Right lung (tissue), 5 donors: Measurements from ENCODE around the gene TMEM240. TPM values are rescaled to one million over a fixed set of nuclear protein-coding genes. Genes with fewer than 3 reads are reported as not detected.
"Not testable (repeated sequence)": the region's sequence is repeated elsewhere in the genome, so short reads cannot be mapped to it uniquely, and the experiment has no call there.

Experiments
- DNase-seq, 2 donors: peaks; one replicate each; pipeline ENCODE4 v3.0.0-alpha.2; 2013
- polyA plus RNA-seq, 5 donors: library from polyadenylated mRNA; unstranded; fragments of 120-200 nt; gene quantifications; one replicate each; pipeline versions ENCODE4 v1.2.1 to v1.2.3, GENCODE V29; 2013; ENCODE audit warnings: inconsistent platforms in 1 of 5, low replicate concordance in 1 of 5; ENCODE audit not compliant: insufficient read length in 5 of 5, insufficient read depth in 1 of 5

Gene TMEM240
- polyA plus RNA-seq, 5 donors: 3.8 to 8.1 (median 4.5) TPM

GRCh38 chr1:1527092-1527816 lies 13.2 kb downstream of the TMEM240 start:
- DNase-seq: no peak

DNA sequence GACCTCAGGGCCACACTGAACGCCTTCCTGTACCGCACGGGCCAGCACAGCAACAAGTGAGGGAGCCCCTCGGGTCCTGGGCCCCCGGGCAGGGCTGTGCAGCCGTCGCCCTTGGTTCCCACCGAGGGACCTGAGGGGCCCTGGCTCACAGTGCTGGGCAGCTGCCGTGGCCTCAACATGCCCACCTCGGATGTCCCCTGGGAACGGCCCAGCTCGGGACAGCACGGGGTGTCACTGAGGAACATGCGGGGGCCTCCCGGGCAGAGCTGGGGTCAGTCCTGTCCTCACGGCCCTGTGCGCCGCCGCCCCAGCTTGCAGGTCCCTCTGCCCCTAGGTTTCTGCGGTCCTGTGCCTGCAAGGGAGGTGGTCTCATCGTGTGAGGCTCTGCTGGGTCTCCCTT lies 13.9 kb downstream of the TMEM240 start:
- not testable (repeated sequence) for DNase-seq

DNA sequence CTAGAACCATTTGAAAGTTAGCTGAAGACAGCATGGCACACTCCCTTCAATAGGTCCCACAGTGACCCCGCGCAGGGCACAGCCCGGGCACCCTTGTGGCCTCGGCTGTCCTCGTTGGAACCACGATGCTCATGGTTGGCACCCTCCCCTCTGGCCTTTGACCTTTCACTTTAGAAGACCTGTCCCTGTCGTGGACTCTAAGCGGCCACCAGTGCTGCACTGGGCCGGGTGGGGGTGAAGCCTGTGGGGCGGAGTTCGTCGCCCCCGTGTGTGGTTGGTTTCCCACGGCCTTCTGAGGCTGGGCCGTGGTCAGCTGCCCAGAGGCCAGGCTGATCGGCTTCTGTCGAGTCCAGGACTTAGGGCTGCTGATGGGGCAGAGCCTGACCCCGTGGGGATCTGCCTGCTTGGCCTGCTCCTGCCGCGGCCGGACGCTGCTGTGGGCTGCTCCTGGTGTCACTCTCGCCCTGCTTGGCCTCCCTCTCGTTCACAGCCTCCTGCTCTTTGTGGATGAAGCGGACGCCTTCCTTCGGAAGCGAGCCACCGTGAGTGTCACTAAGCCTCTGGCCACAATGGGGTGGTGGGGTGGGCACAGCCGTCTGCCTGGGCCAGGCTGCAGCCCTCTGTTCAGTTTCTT lies 15.6 kb downstream of the TMEM240 start:
- DNase-seq: not testable (repeated sequence)

- not testable (repeated sequence) for DNase-seq
Observed at GRCh38 chr1:1523651-1524050, 16.8 kb downstream of the TMEM240 start.

DNA sequence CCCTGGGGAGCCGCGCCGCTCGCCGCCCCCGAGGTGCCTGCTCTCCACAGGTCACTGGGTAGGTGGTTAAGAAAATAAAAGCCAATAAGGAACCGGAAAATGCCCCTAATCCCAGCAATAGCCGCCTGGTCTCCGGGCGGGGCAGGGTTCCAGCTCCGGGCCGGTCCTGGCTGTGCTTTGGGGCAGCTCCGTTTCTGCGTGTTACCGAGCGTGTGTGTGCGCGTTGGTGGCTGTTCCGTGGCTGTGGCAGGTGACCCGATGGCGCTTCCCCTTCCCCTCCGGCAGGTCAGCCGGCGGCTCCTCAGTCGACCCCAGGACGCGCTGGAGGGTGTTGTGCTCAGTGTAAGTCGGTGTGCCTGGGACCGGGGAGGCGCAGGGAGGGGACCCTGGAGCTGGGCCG lies 17.2 kb downstream of the TMEM240 start:
- DNase-seq: not testable (repeated sequence)

DNA sequence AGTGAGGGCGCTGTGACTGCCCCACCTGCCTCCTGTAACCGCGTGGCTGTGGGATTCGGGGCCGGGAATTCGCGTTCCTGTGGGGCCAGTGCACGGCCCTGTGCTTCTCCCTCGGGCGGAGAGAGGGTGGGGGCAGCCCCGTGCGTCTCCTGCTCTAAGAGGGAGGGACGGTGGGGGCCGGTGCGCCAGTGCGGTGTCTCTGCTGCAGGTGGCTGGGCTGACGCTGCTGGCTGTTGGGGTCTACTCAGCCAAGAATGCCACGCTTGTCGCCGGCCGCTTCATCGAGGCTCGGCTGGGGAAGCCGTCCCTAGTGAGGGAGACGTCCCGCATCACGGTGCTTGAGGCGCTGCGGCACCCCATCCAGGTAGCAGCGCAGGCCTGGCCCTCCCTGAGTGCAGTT lies 17.9 kb downstream of the TMEM240 start:
- not testable (repeated sequence) for DNase-seq

DNA sequence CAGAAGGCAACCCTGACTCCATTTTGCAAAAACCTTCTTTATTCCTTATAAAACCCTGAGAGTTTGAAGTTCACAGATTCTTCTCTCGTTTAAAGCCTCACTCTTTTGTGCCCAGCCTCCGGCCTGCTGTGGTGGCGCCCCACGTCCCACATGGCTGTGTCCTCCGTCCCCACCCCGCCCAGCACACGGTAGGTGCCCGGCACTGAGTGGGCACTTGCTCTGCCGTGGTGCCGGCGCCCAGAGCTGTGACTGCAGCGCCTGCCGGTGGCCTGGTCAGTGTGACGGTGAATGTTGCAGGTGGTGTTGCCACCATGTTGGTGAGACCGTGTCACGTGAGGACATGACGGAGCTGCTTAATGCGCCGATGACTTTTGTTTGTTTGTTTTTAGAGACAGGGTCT lies 19.1 kb downstream of the TMEM240 start:
- DNase-seq: no peak

GRCh38 chr1:1519805-1520505 lies 20.5 kb downstream of the TMEM240 start:
- not testable (repeated sequence) for DNase-seq

DNA sequence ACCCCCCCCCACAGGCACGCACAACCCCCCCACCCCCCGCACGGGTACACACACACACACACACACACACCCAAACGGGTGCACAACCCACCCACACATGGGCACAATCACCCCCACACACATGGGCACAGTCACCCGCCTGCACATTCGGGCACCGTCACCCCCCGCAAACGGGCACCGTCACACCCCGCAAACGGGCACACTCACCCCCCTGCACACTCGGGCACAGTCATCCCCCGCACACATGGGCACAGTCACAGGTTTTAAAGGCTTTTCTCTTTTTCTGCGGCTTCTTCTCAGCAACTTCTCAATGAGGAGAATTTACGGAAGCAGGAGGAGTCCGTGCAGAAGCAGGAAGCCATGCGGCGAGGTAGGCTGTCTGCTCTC lies 21.8 kb downstream of the TMEM240 start:
- not testable (repeated sequence) for DNase-seq

GRCh38 chr1:1517973-1518620 lies 22.3 kb downstream of the TMEM240 start:
- no peak for DNase-seq

- not testable (repeated sequence) for DNase-seq
Observed at GRCh38 chr1:1516923-1517322, 23.5 kb downstream of the TMEM240 start.

GRCh38 chr1:1514376-1514775 lies 26.0 kb downstream of the TMEM240 start:
- DNase-seq: not testable (repeated sequence)

DNA sequence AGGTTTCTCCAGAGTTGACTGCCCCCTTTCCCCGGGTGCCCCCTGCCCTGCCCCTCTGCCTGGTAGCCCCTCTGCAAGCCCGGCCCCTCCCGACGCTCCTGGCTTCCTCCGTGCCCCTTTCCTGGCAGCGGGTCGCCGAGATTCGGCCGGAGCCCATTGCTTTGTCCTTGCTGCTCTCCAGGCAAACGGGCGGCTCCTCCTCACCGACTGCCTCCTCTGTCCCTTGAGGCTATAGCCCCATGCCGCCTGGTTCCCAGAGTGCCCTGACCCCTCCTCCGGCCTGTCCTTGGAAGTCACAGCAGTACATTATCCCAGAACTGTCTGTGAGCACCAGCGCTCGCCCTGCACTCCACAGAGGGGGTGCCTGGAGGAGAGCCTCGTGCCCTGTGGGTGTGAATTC lies 26.7 kb downstream of the TMEM240 start:
- not testable (repeated sequence) for DNase-seq

DNA sequence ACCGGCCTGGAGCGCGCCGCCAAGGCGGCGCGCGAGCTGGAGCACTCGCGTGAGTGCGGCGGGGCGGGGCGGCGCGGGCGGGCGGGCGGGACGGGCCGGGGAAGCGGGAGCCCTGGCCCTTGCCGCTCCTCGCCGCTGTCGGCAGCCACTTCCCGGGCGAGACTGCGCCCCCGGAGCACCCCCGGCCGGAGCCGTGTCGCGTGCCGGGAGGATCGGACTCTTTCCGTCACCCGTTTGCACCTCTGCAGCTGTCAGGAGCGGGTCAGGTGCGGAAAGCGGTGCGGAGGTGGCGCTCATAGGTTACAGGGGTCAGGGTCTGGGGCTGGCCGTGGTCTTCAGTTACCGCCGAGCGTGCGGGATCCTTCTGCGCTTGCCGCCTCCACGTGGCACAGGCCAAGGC lies 28.0 kb downstream of the TMEM240 start:
- not testable (repeated sequence) for DNase-seq

- DNase-seq: peak; percentile 98
Observed at GRCh38 chr1:1511533-1512285, 28.7 kb downstream of the TMEM240 start, which contains the start of gene ATAD3A. Gene ATAD3A (plus strand): TSS chr1:1512162. CDS start chr1:1512269, 107 bp downstream.

DNA sequence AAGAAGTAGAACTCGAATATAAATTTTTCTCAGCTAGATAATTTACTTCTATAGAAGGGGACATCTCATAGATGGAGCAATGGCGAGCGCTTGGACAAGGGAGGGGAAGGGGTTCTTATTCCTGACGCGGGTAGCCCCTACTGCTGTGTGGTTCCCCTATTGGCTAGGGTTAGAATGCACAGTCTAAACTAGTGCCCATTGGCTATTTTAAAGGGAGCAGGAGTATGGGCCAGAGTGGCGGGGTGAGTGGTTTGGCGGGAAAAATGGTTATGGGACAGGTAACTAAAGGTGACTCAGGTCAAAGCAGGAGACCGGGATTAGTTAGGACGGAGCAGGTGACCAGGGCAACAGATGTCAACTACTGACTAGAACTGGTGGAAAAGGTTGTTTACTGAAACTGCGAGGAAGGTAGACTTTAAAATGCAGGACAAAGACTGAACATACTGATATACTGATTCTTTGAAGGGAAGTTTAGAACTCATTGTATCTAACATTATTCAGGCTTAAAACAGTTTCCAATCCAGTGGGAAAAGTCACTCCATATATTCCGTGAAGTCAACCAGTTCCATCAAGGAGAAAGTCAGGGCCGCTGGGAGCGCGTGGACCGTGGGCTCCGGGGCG lies 29.4 kb downstream of the TMEM240 start:
- DNase-seq: peak; percentile 5

GRCh38 chr1:1509465-1509850 lies 31.0 kb downstream of the TMEM240 start:
- DNase-seq: not testable (repeated sequence)

- DNase-seq: not testable (repeated sequence)
Observed at GRCh38 chr1:1508775-1509464, 31.5 kb downstream of the TMEM240 start.

DNA sequence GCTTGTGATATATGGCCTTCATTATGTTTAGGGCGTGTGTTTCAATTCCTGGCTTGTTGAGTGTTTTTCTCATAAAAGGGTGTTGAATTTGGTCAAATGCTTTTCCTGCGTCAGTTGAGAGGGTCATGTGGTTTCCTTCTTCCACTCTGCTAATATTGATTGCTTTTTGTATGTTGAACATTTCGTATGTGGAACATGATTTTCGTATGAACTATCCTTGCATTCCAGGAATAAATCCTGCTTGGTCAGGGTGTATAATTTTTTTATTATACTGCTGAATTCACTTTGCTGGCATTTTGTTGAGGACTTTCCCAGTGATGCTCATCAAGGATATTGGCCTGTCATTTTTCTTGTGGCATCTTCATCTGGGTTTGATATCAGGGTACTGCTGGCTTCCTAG lies 33.1 kb downstream of the TMEM240 start:
- DNase-seq: no peak

- not testable (repeated sequence) for DNase-seq
Observed at GRCh38 chr1:1505801-1506200, 34.6 kb downstream of the TMEM240 start.
